T-helper 2 cell treated with Interferon-gamma antibody and Interleukin-4, amounts not matched to agents 100 ng/mL and 5 ng/mL, for 36 hours (primary cell): ENCODE results near the gene MKRN2OS. TPM values are rescaled to one million over a fixed set of nuclear protein-coding genes. Genes with fewer than 3 reads are reported as not detected.

ENCODE experiments used
- intact Hi-C: fragments of 100-400 bp; cut with micrococcal nuclease; formaldehyde crosslinking; loops from one replicate; pipeline ENCODE4 v1.15.1; 2023
- total RNA-seq: library from RNA; stranded (reverse); gene quantifications from 2 replicates; pipeline ENCODE4 v1.2.3, GENCODE V29; 2022

The MKRN2OS gene
- total RNA-seq, 1 donor from 2014 or later = not detected

DNA sequence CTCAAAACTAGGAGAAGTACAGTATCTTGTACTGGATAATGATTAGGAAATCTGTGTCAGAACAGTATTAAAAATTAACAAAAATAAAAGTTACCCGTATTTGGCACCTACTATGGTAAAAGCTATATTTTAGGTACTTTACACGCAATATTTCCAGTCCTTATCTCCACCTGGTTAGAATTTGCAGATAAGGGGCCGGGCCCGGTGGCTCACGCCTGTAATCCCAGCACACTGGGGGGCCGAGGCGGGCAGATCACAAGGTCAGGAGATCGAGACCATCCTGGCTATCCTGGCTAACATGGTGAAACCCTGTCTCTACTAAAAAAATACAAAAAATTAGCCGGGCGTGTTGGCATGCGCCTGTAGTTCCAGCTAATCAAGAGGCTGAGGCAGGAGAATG, 28.4 kb downstream of the MKRN2OS start:
- intact Hi-C loops = no loop called here

DNA sequence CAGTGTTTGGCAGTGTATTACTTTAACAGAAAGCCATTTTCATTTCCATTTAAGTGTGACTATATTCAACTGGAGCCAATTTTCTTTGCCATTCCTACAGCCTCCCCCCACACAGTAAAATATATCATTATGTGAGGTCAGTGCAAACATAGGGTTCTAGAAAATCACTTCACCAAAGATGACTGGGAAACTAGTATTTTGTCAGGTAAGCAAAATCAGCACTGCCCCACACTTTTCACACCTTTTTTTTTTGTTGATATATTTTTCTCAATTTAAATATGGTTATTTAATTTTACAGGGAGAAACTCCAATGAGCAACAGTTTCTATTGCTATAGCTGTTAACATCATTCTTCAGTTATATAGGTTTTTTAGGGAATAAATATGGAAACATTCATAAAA, 29.7 kb downstream of the MKRN2OS start:
- intact Hi-C loops = no loop called here

- intact Hi-C loops = no loop called here
Observed at GRCh38 chr3:12513694-12514446, 31.4 kb downstream of the MKRN2OS start.

DNA sequence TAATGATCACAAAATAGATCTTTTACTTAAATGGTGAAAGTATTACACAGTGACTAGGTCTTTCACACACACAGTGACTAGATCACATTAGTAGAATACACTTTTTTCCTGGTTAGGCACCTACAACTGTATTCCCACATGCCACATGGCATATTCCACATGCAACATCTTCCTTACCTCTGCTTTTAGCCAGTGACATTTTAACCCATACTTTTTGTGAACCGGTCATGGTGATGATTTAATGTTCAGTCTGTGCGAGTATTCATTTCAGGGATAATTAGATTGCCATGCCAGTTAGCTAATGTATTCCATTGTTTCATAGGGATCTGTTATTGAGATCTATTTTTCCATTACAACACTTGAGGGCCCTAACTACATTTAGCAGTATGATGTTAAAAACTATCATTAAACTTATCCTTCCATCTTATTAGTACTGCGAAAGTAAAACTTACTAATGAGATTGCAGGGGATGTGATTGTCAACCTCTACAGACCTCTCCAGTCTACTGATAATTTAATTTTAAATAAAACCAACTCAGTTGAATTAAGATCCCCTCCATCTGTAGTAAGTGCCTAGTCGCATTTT, 32.7 kb downstream of the MKRN2OS start:
- intact Hi-C loops = no loop called here

GRCh38 chr3:12509466-12509865, 35.8 kb downstream of the MKRN2OS start:
- intact Hi-C loops = no loop called here

GRCh38 chr3:12508291-12508700, 37.0 kb downstream of the MKRN2OS start:
- intact Hi-C loops = no loop called here

DNA sequence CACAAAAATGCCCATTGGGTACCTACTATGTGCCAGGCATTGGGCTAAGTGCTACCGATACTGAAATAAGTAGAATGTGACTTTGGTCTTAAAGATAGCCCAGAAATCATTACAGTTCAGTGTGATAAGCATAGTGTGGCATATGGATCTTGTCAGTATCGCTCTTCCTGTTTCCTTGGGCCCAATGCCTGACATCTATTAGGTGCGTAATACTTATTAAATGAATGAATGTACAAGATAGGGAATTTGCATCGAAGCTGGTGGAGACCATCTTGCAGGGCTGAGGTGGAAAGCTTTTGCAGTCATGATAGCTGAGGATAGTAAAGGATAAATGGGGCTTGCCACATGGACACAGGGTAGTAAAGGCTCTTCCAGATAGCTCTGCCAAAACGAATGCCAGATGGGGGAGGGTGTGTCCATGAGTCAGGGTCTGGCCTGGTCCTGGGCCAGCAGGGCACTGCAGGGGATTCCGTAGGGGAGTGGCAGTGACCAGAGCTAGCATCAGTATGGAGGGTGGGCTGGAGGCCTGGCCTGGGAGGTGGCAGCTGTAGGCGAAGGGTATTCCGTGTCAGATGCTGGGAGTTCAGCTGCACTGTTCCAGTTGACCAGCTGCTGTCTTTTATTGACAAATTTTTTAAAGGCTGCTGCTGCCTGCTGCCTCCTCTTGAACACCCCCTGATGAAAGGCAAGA, 37.6 kb downstream of the MKRN2OS start:
- intact Hi-C loops = no loop called here

DNA sequence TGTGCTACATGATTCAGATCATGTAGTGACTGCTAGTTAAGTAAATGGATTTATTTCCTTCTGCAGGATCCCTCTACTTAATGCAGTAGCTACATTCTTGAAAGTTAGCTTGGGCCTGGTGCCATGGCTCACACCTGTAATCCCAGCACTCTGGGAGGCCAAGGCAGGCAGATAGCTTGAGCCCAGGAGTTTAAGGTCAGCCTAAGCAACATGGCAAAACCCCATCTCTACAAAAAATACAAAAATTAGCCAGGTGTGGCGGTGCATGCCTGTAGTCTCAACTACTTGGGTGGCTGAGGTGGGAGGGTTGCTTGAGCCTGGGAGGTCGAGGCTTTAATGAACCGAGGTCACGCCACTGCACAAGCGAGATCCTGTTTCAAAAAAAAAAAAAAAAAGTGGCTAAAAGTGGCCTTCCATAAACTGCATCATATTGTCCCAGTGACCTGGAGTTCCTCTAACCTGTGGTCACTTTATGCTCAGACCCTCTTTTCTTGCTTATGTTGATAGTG, 39.0 kb downstream of the MKRN2OS start:
- intact Hi-C loops = no loop called here

DNA sequence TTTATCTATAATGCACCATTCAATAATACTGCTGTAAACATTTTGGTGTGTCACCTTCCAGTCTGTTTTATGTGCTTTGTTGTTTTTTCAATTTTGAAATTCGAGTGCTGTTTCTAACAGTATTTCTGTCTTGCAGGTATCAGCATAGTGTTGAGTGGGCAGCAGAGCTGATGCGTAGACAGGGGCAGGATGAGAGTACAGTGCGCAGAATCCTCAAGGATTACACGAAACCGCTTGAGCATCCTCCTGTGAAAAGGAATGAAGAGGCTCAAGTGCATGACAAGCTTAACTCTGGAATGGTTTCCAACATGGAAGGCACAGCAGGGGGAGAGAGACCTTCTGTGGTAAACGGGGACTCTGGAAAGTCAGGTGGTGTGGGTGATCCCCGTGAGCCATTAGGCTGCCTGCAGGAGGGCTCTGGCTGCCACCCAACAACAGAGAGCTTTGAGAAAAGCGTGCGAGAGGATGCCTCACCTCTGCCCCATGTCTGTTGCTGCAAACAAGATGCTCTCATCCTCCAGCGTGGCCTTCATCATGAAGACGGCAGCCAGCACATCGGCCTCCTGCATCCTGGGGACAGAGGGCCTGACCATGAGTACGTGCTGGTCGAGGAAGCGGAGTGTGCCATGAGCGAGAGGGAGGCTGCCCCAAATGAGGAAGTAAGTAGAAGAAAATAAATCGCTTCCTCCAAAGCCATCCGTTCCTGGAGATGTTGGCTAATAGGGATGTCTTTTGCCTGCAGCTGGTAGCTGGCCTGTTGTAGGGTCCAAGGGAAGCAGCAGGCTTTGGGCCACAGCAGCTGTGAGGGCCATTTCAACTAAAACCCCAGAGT, 42.0 kb downstream of the MKRN2OS start:
- intact Hi-C loops = no loop called here

- intact Hi-C loops = no loop called here
Observed at GRCh38 chr3:12501360-12502020, 43.8 kb downstream of the MKRN2OS start.

- intact Hi-C loops = no loop called here
Observed at GRCh38 chr3:12499474-12499873, 45.8 kb downstream of the MKRN2OS start.

- intact Hi-C loops = no loop called here
Observed at GRCh38 chr3:12496453-12496761, 48.9 kb downstream of the MKRN2OS start.

DNA sequence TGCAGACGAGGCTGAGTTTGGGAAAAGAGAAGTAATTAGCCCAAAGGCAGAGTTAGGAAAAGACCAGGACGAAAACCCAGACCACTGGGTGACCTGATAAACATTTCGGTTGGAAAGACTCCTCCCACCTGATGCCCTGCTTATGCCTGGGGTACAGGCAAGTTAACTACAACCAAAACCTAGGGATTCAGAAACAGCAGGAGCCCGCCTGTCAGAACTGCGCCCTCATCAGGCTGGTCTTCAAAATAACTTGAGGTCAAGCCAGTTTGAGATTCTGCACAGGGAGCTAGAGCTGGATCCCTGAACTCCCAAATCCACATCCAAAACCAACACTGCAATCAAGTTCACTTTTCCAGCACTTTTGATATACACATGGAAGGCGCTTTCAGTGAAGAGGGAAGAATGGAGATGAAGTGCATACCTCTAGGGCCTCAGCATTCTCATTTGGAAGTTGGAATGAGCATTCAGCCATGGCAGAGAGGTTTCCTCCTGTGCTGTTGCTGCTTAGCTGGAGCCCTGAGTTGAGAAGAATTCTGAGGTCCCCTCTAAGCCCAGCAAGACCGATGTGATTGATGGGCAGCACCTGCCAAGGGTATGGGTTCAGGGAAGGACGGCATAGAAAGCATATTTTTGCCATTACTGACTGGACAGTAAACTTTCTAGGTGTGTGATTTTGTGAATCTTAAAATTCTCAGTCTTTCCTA, 49.4 kb downstream of the MKRN2OS start:
- intact Hi-C loops = no loop called here

- intact Hi-C loops = no loop called here
Observed at GRCh38 chr3:12490547-12490946, 54.8 kb downstream of the MKRN2OS start.

DNA sequence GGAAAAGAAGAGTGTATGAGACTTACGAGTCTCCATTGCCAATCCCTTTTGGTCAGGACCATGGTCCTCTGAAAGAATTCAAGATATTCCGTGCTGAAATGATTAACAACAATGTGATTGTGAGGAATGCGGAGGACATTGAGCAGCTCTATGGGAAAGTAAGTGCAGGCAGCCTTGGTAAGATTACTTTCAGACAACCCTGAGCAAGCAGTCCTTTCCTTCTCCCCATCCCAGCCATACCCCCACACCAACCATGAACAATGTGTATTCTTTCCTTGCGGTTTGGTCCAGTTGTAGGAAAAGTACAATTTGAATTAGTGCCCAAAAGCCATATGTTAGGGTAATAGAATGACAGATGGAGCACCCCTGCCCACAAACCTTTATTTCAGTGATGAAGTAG, 55.5 kb downstream of the MKRN2OS start:
- intact Hi-C loops = no loop called here

Other genes with a start within 250 kb of the MKRN2OS start
- gene TSEN2, start 61.0 kb downstream of the MKRN2OS start, total RNA-seq = 13.9 and 14.0 TPM in 2 replicates
- 20.6 and 21.7 TPM in 2 replicates for gene MKRN2, start 11.6 kb upstream of the MKRN2OS start, total RNA-seq
- 91.0 and 93.0 TPM in 2 replicates for gene RAF1, start 118.6 kb upstream of the MKRN2OS start, total RNA-seq
- not detected in 2 replicates for gene TMEM40, start 213.8 kb upstream of the MKRN2OS start, total RNA-seq